AG10803 (cell line): ENCODE data around the gene LCMT2.

ENCODE experiments used
- DNase-seq: peaks from one replicate; pipeline ENCODE4 v3.0.0; 2010; ENCODE audit warnings: low read depth
- H3K4me3 ChIP-seq: 2 replicates; pipeline ENCODE4 v1.5.1; 2011; ENCODE audit warnings: mild to moderate bottlenecking, low read length, control low read depth
- CTCF ChIP-seq: conservative IDR thresholded peaks from 2 replicates; pipeline ENCODE4 v1.5.1; 2011; ENCODE audit warnings: mild to moderate bottlenecking, low read length, control low read depth, inconsistent platforms

The LCMT2 gene

DNA sequence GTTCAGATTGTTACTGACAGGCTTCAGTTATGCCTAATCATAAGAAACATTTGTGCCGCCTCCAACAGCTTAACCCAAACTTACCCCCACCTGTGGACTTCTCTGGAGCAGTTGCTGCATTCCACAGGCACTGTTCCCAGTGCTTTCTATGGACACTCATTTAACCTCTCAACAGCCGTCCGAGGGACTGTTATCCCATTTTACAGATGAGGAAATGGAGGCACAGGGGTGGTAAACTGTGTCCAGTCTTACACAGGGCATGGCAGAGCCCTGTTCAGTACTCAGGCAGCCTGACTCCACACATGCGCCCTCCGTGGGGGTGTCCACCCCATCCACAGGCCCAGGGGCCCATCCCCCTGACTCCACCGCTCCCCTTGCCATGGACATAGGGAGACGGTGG lies 49.4 kb downstream of the LCMT2 start:
- no peak overlapping the region for H3K4me3 ChIP-seq
- no peak for TF ChIP-seq CTCF
- DNase-seq = no peak

GRCh38 chr15:43279496-43279895 lies 50.9 kb downstream of the LCMT2 start:
- no peak for DNase-seq
- TF ChIP-seq CTCF = no peak
- no peak overlapping the region for H3K4me3 ChIP-seq

- H3K4me3 ChIP-seq = no peak overlapping the region
- no peak for TF ChIP-seq CTCF
- DNase-seq = no peak
Measured at GRCh38 chr15:43278869-43279268, 51.5 kb downstream of the LCMT2 start.

GRCh38 chr15:43277901-43278300 lies 52.5 kb downstream of the LCMT2 start:
- no peak for DNase-seq
- no peak overlapping the region for H3K4me3 ChIP-seq
- no peak for TF ChIP-seq CTCF

DNA sequence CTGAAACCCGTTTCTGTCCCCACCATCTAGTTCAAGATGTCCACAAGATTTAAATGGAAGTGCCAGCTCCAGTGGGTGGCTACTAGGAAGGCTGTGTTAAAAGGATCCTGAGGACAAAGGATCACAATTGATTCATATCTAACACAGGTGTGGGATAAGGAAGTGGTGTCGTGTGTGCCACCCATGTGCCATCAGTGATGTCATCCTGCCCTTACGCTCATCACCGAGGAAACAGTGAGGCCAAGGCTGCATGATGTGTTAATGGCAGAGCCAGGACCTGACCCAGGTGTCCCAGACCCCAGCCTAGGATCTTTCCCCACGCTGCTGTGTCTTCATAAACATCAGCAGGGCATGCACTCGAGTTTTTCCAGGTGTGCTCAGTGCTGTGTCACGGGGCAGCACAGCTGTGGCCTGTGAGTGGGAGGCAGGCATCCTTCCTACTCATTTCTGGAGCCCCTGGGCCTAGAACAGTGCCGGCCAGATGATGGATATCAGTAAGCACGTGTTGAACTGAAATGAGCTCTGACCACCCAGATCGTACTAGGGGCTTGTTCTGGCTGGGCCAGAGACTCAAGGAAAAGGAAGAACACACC lies 53.0 kb downstream of the LCMT2 start:
- no peak for DNase-seq
- H3K4me3 ChIP-seq = no peak overlapping the region
- no peak for TF ChIP-seq CTCF

DNA sequence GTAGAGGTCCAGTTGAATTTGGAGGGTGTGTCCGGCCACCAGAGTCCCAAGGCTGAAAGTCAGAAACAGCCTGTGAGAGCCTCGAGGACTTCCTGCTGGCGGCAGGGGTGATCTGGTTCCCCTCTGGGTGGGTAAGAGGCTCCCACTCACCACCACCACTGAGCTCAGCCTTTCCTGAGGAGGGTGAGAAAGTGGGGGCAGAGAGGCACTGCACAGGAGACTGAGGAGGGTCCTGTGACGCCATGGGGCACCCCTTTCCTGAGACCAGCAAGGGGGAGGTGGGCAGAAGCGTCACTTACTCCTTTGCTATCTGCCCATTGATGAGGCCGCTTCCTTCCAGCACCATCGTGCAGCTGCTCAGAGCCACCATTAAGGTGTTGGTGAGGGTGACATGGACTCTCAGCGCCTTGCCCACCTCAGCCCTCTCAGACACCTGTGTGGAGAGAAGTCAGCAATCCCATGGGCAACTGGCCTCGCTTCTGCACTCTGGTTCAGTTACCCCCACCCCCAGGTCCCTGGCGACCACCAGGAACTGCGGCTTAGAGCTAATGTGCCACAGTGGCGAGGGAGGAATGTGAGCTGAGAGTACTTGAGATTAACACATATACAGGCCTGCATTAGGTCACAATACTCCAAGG lies 53.7 kb downstream of the LCMT2 start:
- DNase-seq = no peak
- no peak overlapping the region for H3K4me3 ChIP-seq
- TF ChIP-seq CTCF = no peak

- no peak for TF ChIP-seq CTCF
- H3K4me3 ChIP-seq = no peak overlapping the region
- no peak for DNase-seq
Measured at GRCh38 chr15:43275740-43276562, 54.4 kb downstream of the LCMT2 start.
